CD4-positive, alpha-beta memory T cell (primary cell): ENCODE data around the gene SPTLC2. TPM values are rescaled to one million over a fixed set of nuclear protein-coding genes. Genes with fewer than 3 reads are reported as not detected.
"Not testable (repeated sequence)": the region's sequence is repeated elsewhere in the genome, so short reads cannot be mapped to it uniquely, and the experiment has no call there.

Experiments used
- CTCF ChIA-PET: fragments of 350-600 bp; sonication (Branson Sonifier 250); formaldehyde crosslinking; loops from one replicate; lab custom pipeline; 2021; ENCODE audit warnings: inconsistent platforms; ENCODE audit not compliant: partially characterized antibody; lab: Charles Lee
- POLR2A ChIA-PET: fragments of 350-600 bp; sonication (Branson Sonifier 250); formaldehyde crosslinking; loops from one replicate; lab custom pipeline; 2021; ENCODE audit not compliant: partially characterized antibody; lab: Charles Lee
- DNase-seq, 5 donors: peaks; one replicate each; pipeline versions ENCODE4 v3.0.0 to v3.0.0-alpha.2; 2020 to 2022; ENCODE audit warnings: mixed read lengths in 1 of 5
- H3K27ac ChIP-seq: one replicate; pipeline ENCODE4 v1.7.0; 2013; ENCODE audit warnings: low read depth, low read length
- H3K27me3 ChIP-seq: 2 replicates; pipeline ENCODE4 v1.7.0; 2013; ENCODE audit warnings: mild to moderate bottlenecking, low read length, moderate library complexity; ENCODE audit not compliant: insufficient read depth
- H3K36me3 ChIP-seq: 2 replicates; pipeline ENCODE4 v1.7.0; 2013; ENCODE audit warnings: mild to moderate bottlenecking, low read length, moderate library complexity; ENCODE audit not compliant: insufficient read depth
- H3K4me1 ChIP-seq: 2 replicates; pipeline ENCODE4 v1.7.0; 2013; ENCODE audit warnings: mild to moderate bottlenecking, low read length, moderate library complexity; ENCODE audit not compliant: insufficient read depth
- H3K4me3 ChIP-seq, 2 donors: one replicate each; pipeline ENCODE4 v1.7.0; 2013; ENCODE audit warnings: low read length in 2 of 2, mild to moderate bottlenecking in 1 of 2
- H3K9me3 ChIP-seq, 2 donors: one replicate each; pipeline ENCODE4 v1.7.0; 2013; ENCODE audit warnings: low read length in 2 of 2, control low read depth in 1 of 2; ENCODE audit not compliant: control insufficient read depth in 1 of 2
- H3K27ac Mint-ChIP-seq, 7 donors: one replicate each; pipeline ENCODE4 v1.8.0; 2020 to 2021; ENCODE audit warnings: mixed read lengths in 7 of 7, mild to moderate bottlenecking in 6 of 7, inconsistent platforms in 3 of 7, moderate library complexity in 3 of 7
- H3K27me3 Mint-ChIP-seq, 2 donors: one replicate each; pipeline ENCODE4 v1.8.0; 2020 to 2021; ENCODE audit warnings: mixed read lengths in 2 of 2
- H3K36me3 Mint-ChIP-seq, 2 donors: one replicate each; pipeline ENCODE4 v1.8.0; 2020 to 2021; ENCODE audit warnings: mixed read lengths in 2 of 2, inconsistent platforms in 1 of 2, mild to moderate bottlenecking in 1 of 2
- H3K4me1 Mint-ChIP-seq, 4 donors: one replicate each; pipeline ENCODE4 v1.8.0; 2020 to 2021; ENCODE audit warnings: mixed read lengths in 4 of 4, mild to moderate bottlenecking in 1 of 4
- H3K4me3 Mint-ChIP-seq, 8 donors: one replicate each; pipeline ENCODE4 v1.8.0; 2020 to 2021; ENCODE audit warnings: mixed read lengths in 8 of 8, mild to moderate bottlenecking in 7 of 8, moderate library complexity in 6 of 8, inconsistent platforms in 3 of 8
- H3K9me3 Mint-ChIP-seq, 8 donors: one replicate each; pipeline ENCODE4 v1.8.0; 2020 to 2021; ENCODE audit warnings: mixed read lengths in 8 of 8, mild to moderate bottlenecking in 5 of 8, inconsistent platforms in 3 of 8, moderate library complexity in 1 of 8
- intact Hi-C: fragments of 100-400 bp; cut with micrococcal nuclease; formaldehyde crosslinking; loops from one replicate; pipeline ENCODE4 v1.15.1; 2023
- polyA plus RNA-seq, 2 donors: library from polyadenylated mRNA; unstranded; fragments of 300-500 nt; fragmentation: Illumina TruSeq; gene quantifications; one replicate each; pipeline ENCODE4 v1.2.3, GENCODE V29; 2021
- total RNA-seq, 2 experiments: library from RNA; stranded (reverse); gene quantifications; one replicate each; pipeline ENCODE4 v1.2.3, GENCODE V29; 2021

SPTLC2 gene
- total and polyA plus RNA-seq, 4 experiments from 2014 or later, result 11.2 to 31.3 (median 24.8) TPM

GRCh38 chr14:77529213-77529612, 87.2 kb downstream of the SPTLC2 start:
- Histone ChIP-seq H3K27ac (no peak overlapping the region), H3K36me3 (no peaks in the 10 kb centered on the region), H3K9me3 (no peaks in the 10 kb centered on the region), H3K27me3 (no peaks in the 10 kb centered on the region), H3K4me1 (no peaks in the 10 kb centered on the region), H3K4me3 (no peak overlapping the region)
- ChIA-PET POLR2A (no interaction called here), CTCF (no interaction called here)
- intact Hi-C loops, result no loop called here
- Mint-ChIP-seq H3K27me3 (no peaks in the 10 kb centered on the region), H3K9me3 (no peaks in the 10 kb centered on the region), H3K4me3 (no peak overlapping the region), H3K27ac (no peak overlapping the region), H3K4me1 (peaks cover 0 to 3% (median 0%) of the 10 kb centered on the region in 4 donors), H3K36me3 (peaks cover 15 to 18% of the 10 kb centered on the region in 2 donors)
- DNase-seq, result no peak

- CTCF ChIA-PET, result interaction anchor here (0.6 kb wide), 1 partner anchor 268 kb away, joined by 3 read pairs; no protein-coding TSS in a partner anchor
- H3K4me3 Mint-ChIP-seq, H3K4me3 ChIP-seq, H3K4me1 ChIP-seq, POLR2A ChIA-PET, DNase-seq, H3K36me3 ChIP-seq, H3K9me3 Mint-ChIP-seq, intact Hi-C loops, H3K27me3 ChIP-seq, H3K4me1 Mint-ChIP-seq, H3K27me3 Mint-ChIP-seq, H3K27ac ChIP-seq, H3K9me3 ChIP-seq: not testable (repeated sequence)
- peaks cover 15 to 22% of the 10 kb centered on the region in 2 donors for H3K36me3 Mint-ChIP-seq
- peak overlapping the region in 1 of 7 donors; percentile 53 for H3K27ac Mint-ChIP-seq
These were observed 87.7 kb downstream of the SPTLC2 start for GRCh38 chr14:77528701-77529100.

- Mint-ChIP-seq H3K9me3 (no peaks in the 10 kb centered on the region), H3K4me3 (no peak overlapping the region), H3K36me3 (peaks cover 15 to 25% of the 10 kb centered on the region in 2 donors), H3K4me1 (peaks cover 0 to 5% (median 2%) of the 10 kb centered on the region in 4 donors), H3K27me3 (no peaks in the 10 kb centered on the region), H3K27ac (peak overlapping the region in 1 of 7 donors; percentile 3)
- intact Hi-C loops, result no loop called here
- H3K36me3 ChIP-seq, result peaks cover under 1% of the 10 kb centered on the region
- CTCF ChIA-PET, result interaction anchor here (1.6 kb wide), 1 partner anchor 106 kb away, joined by 4 read pairs; no protein-coding TSS in a partner anchor
- H3K4me1 ChIP-seq, result no peaks in the 10 kb centered on the region
- no peaks in the 10 kb centered on the region for H3K27me3 ChIP-seq
- DNase-seq, result no peak
- no peak overlapping the region for H3K27ac ChIP-seq
- H3K9me3 ChIP-seq, result no peaks in the 10 kb centered on the region
- H3K4me3 ChIP-seq, result no peak overlapping the region
- POLR2A ChIA-PET, result no interaction called here
These were observed 90.2 kb downstream of the SPTLC2 start for GRCh38 chr14:77526266-77526665.

- Histone ChIP-seq H3K4me1 (no peaks in the 10 kb centered on the region), H3K27ac (no peak overlapping the region), H3K36me3 (peaks cover 13% of the 10 kb centered on the region), H3K4me3 (no peak overlapping the region), H3K27me3 (no peaks in the 10 kb centered on the region), H3K9me3 (no peaks in the 10 kb centered on the region)
- peaks cover 32 to 37% of the 10 kb centered on the region in 2 donors for H3K36me3 Mint-ChIP-seq
- peak overlapping the region in 3 of 7 donors; percentile 11 to 76 (median 39) for H3K27ac Mint-ChIP-seq
- H3K4me3 Mint-ChIP-seq, result no peak overlapping the region
- peaks cover 0 to 5% (median 2%) of the 10 kb centered on the region in 4 donors for H3K4me1 Mint-ChIP-seq
- H3K27me3 Mint-ChIP-seq, result no peaks in the 10 kb centered on the region
- DNase-seq, result no peak
- intact Hi-C loops, result no loop called here
- no peaks in the 10 kb centered on the region for H3K9me3 Mint-ChIP-seq
- POLR2A ChIA-PET, result no interaction called here
- CTCF ChIA-PET, result no interaction called here
These were observed 91.9 kb downstream of the SPTLC2 start for GRCh38 chr14:77524536-77524935.

- Mint-ChIP-seq H3K9me3 (no peaks in the 10 kb centered on the region), H3K27ac (peak overlapping the region in 2 of 7 donors; percentile 45 to 69), H3K4me3 (no peak overlapping the region), H3K4me1 (peaks cover 0 to 5% (median 2%) of the 10 kb centered on the region in 4 donors), H3K27me3 (no peaks in the 10 kb centered on the region), H3K36me3 (peaks cover 46 to 48% of the 10 kb centered on the region in 2 donors)
- ChIA-PET CTCF (no interaction called here), POLR2A (no interaction called here)
- intact Hi-C loops, result no loop called here
- H3K27me3 ChIP-seq, result no peaks in the 10 kb centered on the region
- no peaks in the 10 kb centered on the region for H3K4me1 ChIP-seq
- peaks cover 22% of the 10 kb centered on the region for H3K36me3 ChIP-seq
- H3K27ac ChIP-seq, result no peak overlapping the region
- no peak for DNase-seq
- H3K4me3 ChIP-seq, result no peak overlapping the region
- no peaks in the 10 kb centered on the region for H3K9me3 ChIP-seq
These were observed 93.3 kb downstream of the SPTLC2 start for GRCh38 chr14:77523109-77523508.

GRCh38 chr14:77520555-77520954, 95.9 kb downstream of the SPTLC2 start:
- no peaks in the 10 kb centered on the region for H3K4me1 ChIP-seq
- H3K9me3 ChIP-seq, result no peaks in the 10 kb centered on the region
- CTCF ChIA-PET, result interaction anchor here (0.5 kb wide), 1 partner anchor 160 kb away, joined by 3 read pairs; no protein-coding TSS in a partner anchor
- peaks cover 63 to 66% of the 10 kb centered on the region in 2 donors for H3K36me3 Mint-ChIP-seq
- H3K27ac ChIP-seq, result no peak overlapping the region
- H3K27me3 ChIP-seq, result no peaks in the 10 kb centered on the region
- no peak overlapping the region for H3K4me3 ChIP-seq
- H3K36me3 ChIP-seq, result peaks cover 32% of the 10 kb centered on the region
- no peaks in the 10 kb centered on the region for H3K27me3 Mint-ChIP-seq
- H3K27ac Mint-ChIP-seq, result no peak overlapping the region
- H3K4me3 Mint-ChIP-seq, result no peak overlapping the region
- intact Hi-C loops, result no loop called here
- H3K4me1 Mint-ChIP-seq, result peaks cover 0 to 5% (median 2%) of the 10 kb centered on the region in 4 donors
- no peaks in the 10 kb centered on the region for H3K9me3 Mint-ChIP-seq
- no peak for DNase-seq
- POLR2A ChIA-PET, result no interaction called here

- Mint-ChIP-seq H3K27me3 (no peaks in the 10 kb centered on the region), H3K27ac (no peak overlapping the region), H3K4me3 (no peak overlapping the region), H3K4me1 (no peaks in the 10 kb centered on the region), H3K9me3 (no peaks in the 10 kb centered on the region), H3K36me3 (peaks cover 72 to 77% of the 10 kb centered on the region in 2 donors)
- no peak overlapping the region for H3K4me3 ChIP-seq
- POLR2A ChIA-PET, result no interaction called here
- no peaks in the 10 kb centered on the region for H3K4me1 ChIP-seq
- peaks cover 45% of the 10 kb centered on the region for H3K36me3 ChIP-seq
- intact Hi-C loops, result no loop called here
- H3K9me3 ChIP-seq, result no peaks in the 10 kb centered on the region
- H3K27ac ChIP-seq, result no peak overlapping the region
- DNase-seq, result no peak
- H3K27me3 ChIP-seq, result no peaks in the 10 kb centered on the region
- CTCF ChIA-PET, result no interaction called here
These were observed 100.3 kb downstream of the SPTLC2 start for GRCh38 chr14:77516126-77516525.
